GM23338 (cell line): ENCODE data around the gene DOCK4. TPM values are rescaled to one million over a fixed set of nuclear protein-coding genes. Genes with fewer than 3 reads are reported as not detected.

Source experiments
- ATAC-seq: fragments of 200-7000 bp; cut with Tn5 transposase; 3 replicates; pipeline ENCODE4 v1.9.1; 2020
- DNase-seq: peaks from one replicate; pipeline ENCODE4 v3.0.0-alpha.2; 2015; ENCODE audit warnings: low spot score
- H2AFZ ChIP-seq: fragments of 200-600 bp; sonication (generic); 2 replicates; pipeline ENCODE4 v1.8.0; 2016; ENCODE audit warnings: antibody characterized with exemption, mild to moderate bottlenecking, moderate library complexity
- H3F3A ChIP-seq: fragments of 200-600 bp; sonication (generic); replicated peaks from 2 replicates; pipeline ENCODE4 v1.8.0; 2017; ENCODE audit warnings: antibody characterized with exemption, mixed run types, low read depth
- H3K27ac ChIP-seq: fragments of 200-600 bp; sonication (generic); 2 replicates; pipeline ENCODE4 v1.6.1; 2016; ENCODE audit warnings: low read depth
- H3K27me3 ChIP-seq: fragments of 200-600 bp; sonication (generic); 2 replicates; pipeline ENCODE4 v1.8.0; 2016; ENCODE audit warnings: mild to moderate bottlenecking, mixed run types, moderate library complexity; ENCODE audit not compliant: insufficient read depth
- H3K36me3 ChIP-seq: fragments of 200-600 bp; sonication (generic); 2 replicates; pipeline ENCODE4 v1.8.0; 2016; ENCODE audit warnings: mild to moderate bottlenecking; ENCODE audit not compliant: insufficient read depth
- H3K4me1 ChIP-seq: fragments of 200-600 bp; sonication (generic); 2 replicates; pipeline ENCODE4 v1.8.0; 2016; ENCODE audit warnings: mild to moderate bottlenecking, moderate library complexity; ENCODE audit not compliant: insufficient read depth
- H3K4me2 ChIP-seq: fragments of 200-600 bp; sonication (generic); 2 replicates; pipeline ENCODE4 v1.7.1; 2017; ENCODE audit warnings: mixed run types
- H3K4me3 ChIP-seq: fragments of 200-600 bp; sonication (generic); 2 replicates; pipeline ENCODE4 v1.6.1; 2016; ENCODE audit warnings: mixed run types
- H3K79me2 ChIP-seq: fragments of 200-600 bp; sonication (generic); replicated peaks from 2 replicates; pipeline ENCODE4 v1.8.0; 2017; ENCODE audit warnings: mild to moderate bottlenecking; ENCODE audit not compliant: insufficient read depth
- H3K9me2 ChIP-seq: fragments of 200-600 bp; sonication (generic); 2 replicates; pipeline ENCODE4 v1.8.0; 2017; ENCODE audit not compliant: insufficient read depth
- H4K20me1 ChIP-seq: fragments of 200-600 bp; sonication (generic); replicated peaks from 2 replicates; pipeline ENCODE4 v1.8.0; 2017; ENCODE audit warnings: mild to moderate bottlenecking; ENCODE audit not compliant: insufficient read depth
- H3K27ac Mint-ChIP-seq: 2 replicates; pipeline ENCODE4 v1.8.0; 2020; ENCODE audit warnings: inconsistent platforms, mild to moderate bottlenecking, moderate library complexity, mixed read lengths
- H3K27me3 Mint-ChIP-seq: 3 replicates; pipeline ENCODE4 v1.8.0; 2022; ENCODE audit warnings: low read depth, mild to moderate bottlenecking, moderate library complexity, mixed read lengths, inconsistent platforms; ENCODE audit not compliant: insufficient read depth, poor library complexity
- H3K36me3 Mint-ChIP-seq: 3 replicates; pipeline ENCODE4 v1.8.0; 2021; ENCODE audit warnings: low read depth, mild to moderate bottlenecking, inconsistent platforms, moderate library complexity, mixed read lengths
- H3K4me1 Mint-ChIP-seq: 3 replicates; pipeline ENCODE4 v1.8.0; 2020; ENCODE audit warnings: mild to moderate bottlenecking, inconsistent platforms, mixed read lengths
- H3K4me3 Mint-ChIP-seq: 3 replicates; pipeline ENCODE4 v1.8.0; 2021; ENCODE audit warnings: moderate library complexity, mild to moderate bottlenecking, inconsistent platforms, mixed read lengths
- H3K9me3 Mint-ChIP-seq: 3 replicates; pipeline ENCODE4 v1.8.0; 2020; ENCODE audit warnings: moderate library complexity, mild to moderate bottlenecking, inconsistent platforms, mixed read lengths
- CREB1 ChIP-seq: fragments of 250-450 bp; sonication (Bioruptor Pico); IDR thresholded peaks from 2 replicates; pipeline ENCODE4 v1.5.0; 2020; ENCODE audit warnings: low read depth, mild to moderate bottlenecking, moderate library complexity
- CTCF ChIP-seq, 2 experiments: fragments of 200-600 bp in 1 of 2; sonication (generic) in 1 of 2; conservative IDR thresholded peaks; 2 replicates each; pipeline versions ENCODE4 v1.5.1 to v1.6.1; 2016 to 2017; ENCODE audit warnings: antibody characterized with exemption in 2 of 2, low read depth in 2 of 2, mild to moderate bottlenecking in 2 of 2, moderate library complexity in 1 of 2
- EZH2 ChIP-seq: fragments of 200-600 bp; sonication (generic); IDR thresholded peaks from one replicate; pipeline ENCODE4 v1.8.0; 2017; ENCODE audit warnings: antibody characterized with exemption, mild to moderate bottlenecking, low read depth; ENCODE audit not compliant: unreplicated experiment
- EZH2phosphoT487 ChIP-seq: fragments of 200-600 bp; sonication (generic); IDR thresholded peaks from one replicate; pipeline ENCODE4 v1.8.1; 2018; ENCODE audit warnings: antibody characterized with exemption; ENCODE audit not compliant: unreplicated experiment
- JUNB ChIP-seq: IDR thresholded peaks from one replicate; pipeline ENCODE4 v1.6.1; 2016; ENCODE audit warnings: antibody characterized with exemption; ENCODE audit not compliant: unreplicated experiment
- NANOG ChIP-seq: IDR thresholded peaks from 2 replicates; pipeline ENCODE4 v1.6.1; 2016; ENCODE audit warnings: antibody characterized with exemption, borderline replicate concordance
- POLR2AphosphoS5 ChIP-seq: IDR thresholded peaks from 2 replicates; pipeline ENCODE4 v1.6.1; 2016; ENCODE audit warnings: antibody characterized with exemption, low read depth
- STAT1 ChIP-seq: IDR thresholded peaks from one replicate; pipeline ENCODE4 v1.6.1; 2016; ENCODE audit warnings: antibody characterized with exemption; ENCODE audit not compliant: unreplicated experiment
- ZNF114 ChIP-seq: fragments of 250-450 bp; sonication (Bioruptor Pico); IDR thresholded peaks from 2 replicates; pipeline ENCODE4 v1.5.0; 2020; ENCODE audit warnings: mild to moderate bottlenecking, moderate library complexity
- polyA plus RNA-seq: library from polyadenylated mRNA; unstranded; fragments of >200 nt; fragmentation: Nextera tagmentation; extraction: Ambion mirVana; gene quantifications from 2 replicates; pipeline ENCODE4 v1.2.1, GENCODE V29; 2016
- total RNA-seq: library from RNA; depleted of rRNA; stranded (reverse); fragments of >200 nt; shearing (Covaris generic); gene quantifications from 2 replicates; pipeline ENCODE4 v1.2.3, GENCODE V29; 2014
- TF ChIP-seq, protein P1 (sequence below): fragments of 250-450 bp; sonication (Bioruptor Pico); IDR thresholded peaks from 2 replicates; pipeline ENCODE4 v1.5.0; 2020; ENCODE audit warnings: mild to moderate bottlenecking, moderate library complexity
- TF ChIP-seq, protein P2 (sequence below): IDR thresholded peaks from one replicate; pipeline ENCODE4 v1.6.1; 2018; ENCODE audit warnings: antibody characterized with exemption; ENCODE audit not compliant: unreplicated experiment
- TF ChIP-seq, protein P3 (sequence below): IDR thresholded peaks from 2 replicates; pipeline ENCODE4 v1.6.1; 2016; ENCODE audit warnings: antibody characterized with exemption

Gene DOCK4
- total and polyA plus RNA-seq, 2 experiments from 2014 or later: 6.3 to 33.8 TPM

GRCh38 chr7:111783854-111784253 is 422.3 kb downstream of the DOCK4 start:
- Histone ChIP-seq H4K20me1 (no peaks in the 10 kb centered on the region), H3K4me3 (no peak overlapping the region), H3K9me2 (no peaks in the 10 kb centered on the region), H3F3A (no peaks in the 10 kb centered on the region), H2AFZ (no peak overlapping the region), H3K79me2 (no peaks in the 10 kb centered on the region), H3K36me3 (no peaks in the 10 kb centered on the region), H3K4me2 (no peak overlapping the region), H3K27ac (no peak overlapping the region), H3K27me3 (no peaks in the 10 kb centered on the region), H3K4me1 (peaks cover 23% of the 10 kb centered on the region)
- TF ChIP-seq, protein P1, sequence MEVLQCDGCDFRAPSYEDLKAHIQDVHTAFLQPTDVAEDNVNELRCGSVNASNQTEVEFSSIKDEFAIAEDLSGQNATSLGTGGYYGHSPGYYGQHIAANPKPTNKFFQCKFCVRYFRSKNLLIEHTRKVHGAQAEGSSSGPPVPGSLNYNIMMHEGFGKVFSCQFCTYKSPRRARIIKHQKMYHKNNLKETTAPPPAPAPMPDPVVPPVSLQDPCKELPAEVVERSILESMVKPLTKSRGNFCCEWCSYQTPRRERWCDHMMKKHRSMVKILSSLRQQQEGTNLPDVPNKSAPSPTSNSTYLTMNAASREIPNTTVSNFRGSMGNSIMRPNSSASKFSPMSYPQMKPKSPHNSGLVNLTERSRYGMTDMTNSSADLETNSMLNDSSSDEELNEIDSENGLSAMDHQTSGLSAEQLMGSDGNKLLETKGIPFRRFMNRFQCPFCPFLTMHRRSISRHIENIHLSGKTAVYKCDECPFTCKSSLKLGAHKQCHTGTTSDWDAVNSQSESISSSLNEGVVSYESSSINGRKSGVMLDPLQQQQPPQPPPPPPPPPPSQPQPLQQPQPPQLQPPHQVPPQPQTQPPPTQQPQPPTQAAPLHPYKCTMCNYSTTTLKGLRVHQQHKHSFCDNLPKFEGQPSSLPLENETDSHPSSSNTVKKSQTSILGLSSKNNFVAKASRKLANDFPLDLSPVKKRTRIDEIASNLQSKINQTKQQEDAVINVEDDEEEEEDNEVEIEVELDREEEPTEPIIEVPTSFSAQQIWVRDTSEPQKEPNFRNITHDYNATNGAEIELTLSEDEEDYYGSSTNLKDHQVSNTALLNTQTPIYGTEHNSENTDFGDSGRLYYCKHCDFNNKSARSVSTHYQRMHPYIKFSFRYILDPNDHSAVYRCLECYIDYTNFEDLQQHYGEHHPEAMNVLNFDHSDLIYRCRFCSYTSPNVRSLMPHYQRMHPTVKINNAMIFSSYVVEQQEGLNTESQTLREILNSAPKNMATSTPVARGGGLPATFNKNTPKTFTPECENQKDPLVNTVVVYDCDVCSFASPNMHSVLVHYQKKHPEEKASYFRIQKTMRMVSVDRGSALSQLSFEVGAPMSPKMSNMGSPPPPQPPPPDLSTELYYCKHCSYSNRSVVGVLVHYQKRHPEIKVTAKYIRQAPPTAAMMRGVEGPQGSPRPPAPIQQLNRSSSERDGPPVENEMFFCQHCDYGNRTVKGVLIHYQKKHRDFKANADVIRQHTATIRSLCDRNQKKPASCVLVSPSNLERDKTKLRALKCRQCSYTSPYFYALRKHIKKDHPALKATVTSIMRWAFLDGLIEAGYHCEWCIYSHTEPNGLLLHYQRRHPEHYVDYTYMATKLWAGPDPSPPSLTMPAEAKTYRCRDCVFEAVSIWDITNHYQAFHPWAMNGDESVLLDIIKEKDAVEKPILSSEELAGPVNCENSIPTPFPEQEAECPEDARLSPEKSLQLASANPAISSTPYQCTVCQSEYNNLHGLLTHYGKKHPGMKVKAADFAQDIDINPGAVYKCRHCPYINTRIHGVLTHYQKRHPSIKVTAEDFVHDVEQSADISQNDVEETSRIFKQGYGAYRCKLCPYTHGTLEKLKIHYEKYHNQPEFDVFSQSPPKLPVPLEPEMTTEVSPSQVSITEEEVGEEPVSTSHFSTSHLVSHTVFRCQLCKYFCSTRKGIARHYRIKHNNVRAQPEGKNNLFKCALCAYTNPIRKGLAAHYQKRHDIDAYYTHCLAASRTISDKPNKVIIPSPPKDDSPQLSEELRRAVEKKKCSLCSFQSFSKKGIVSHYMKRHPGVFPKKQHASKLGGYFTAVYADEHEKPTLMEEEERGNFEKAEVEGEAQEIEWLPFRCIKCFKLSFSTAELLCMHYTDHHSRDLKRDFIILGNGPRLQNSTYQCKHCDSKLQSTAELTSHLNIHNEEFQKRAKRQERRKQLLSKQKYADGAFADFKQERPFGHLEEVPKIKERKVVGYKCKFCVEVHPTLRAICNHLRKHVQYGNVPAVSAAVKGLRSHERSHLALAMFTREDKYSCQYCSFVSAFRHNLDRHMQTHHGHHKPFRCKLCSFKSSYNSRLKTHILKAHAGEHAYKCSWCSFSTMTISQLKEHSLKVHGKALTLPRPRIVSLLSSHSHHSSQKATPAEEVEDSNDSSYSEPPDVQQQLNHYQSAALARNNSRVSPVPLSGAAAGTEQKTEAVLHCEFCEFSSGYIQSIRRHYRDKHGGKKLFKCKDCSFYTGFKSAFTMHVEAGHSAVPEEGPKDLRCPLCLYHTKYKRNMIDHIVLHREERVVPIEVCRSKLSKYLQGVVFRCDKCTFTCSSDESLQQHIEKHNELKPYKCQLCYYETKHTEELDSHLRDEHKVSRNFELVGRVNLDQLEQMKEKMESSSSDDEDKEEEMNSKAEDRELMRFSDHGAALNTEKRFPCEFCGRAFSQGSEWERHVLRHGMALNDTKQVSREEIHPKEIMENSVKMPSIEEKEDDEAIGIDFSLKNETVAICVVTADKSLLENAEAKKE (CRISPR knock-in tag): no peak
- TF ChIP-seq EZH2phosphoT487 (no peak), CREB1 (CRISPR knock-in tag) (no peak), POLR2AphosphoS5 (no peak), CTCF (conservative IDR thresholded peaks at IDR 0.05; ENCODE audit: low read depth in 2 of 2) (no peak), STAT1 (no peak), JUNB (no peak), ZNF114 (CRISPR knock-in tag) (no peak), NANOG (no peak), EZH2 (no peak)
- TF ChIP-seq, protein P2, sequence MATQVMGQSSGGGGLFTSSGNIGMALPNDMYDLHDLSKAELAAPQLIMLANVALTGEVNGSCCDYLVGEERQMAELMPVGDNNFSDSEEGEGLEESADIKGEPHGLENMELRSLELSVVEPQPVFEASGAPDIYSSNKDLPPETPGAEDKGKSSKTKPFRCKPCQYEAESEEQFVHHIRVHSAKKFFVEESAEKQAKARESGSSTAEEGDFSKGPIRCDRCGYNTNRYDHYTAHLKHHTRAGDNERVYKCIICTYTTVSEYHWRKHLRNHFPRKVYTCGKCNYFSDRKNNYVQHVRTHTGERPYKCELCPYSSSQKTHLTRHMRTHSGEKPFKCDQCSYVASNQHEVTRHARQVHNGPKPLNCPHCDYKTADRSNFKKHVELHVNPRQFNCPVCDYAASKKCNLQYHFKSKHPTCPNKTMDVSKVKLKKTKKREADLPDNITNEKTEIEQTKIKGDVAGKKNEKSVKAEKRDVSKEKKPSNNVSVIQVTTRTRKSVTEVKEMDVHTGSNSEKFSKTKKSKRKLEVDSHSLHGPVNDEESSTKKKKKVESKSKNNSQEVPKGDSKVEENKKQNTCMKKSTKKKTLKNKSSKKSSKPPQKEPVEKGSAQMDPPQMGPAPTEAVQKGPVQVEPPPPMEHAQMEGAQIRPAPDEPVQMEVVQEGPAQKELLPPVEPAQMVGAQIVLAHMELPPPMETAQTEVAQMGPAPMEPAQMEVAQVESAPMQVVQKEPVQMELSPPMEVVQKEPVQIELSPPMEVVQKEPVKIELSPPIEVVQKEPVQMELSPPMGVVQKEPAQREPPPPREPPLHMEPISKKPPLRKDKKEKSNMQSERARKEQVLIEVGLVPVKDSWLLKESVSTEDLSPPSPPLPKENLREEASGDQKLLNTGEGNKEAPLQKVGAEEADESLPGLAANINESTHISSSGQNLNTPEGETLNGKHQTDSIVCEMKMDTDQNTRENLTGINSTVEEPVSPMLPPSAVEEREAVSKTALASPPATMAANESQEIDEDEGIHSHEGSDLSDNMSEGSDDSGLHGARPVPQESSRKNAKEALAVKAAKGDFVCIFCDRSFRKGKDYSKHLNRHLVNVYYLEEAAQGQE: no peak
- TF ChIP-seq, protein P3, sequence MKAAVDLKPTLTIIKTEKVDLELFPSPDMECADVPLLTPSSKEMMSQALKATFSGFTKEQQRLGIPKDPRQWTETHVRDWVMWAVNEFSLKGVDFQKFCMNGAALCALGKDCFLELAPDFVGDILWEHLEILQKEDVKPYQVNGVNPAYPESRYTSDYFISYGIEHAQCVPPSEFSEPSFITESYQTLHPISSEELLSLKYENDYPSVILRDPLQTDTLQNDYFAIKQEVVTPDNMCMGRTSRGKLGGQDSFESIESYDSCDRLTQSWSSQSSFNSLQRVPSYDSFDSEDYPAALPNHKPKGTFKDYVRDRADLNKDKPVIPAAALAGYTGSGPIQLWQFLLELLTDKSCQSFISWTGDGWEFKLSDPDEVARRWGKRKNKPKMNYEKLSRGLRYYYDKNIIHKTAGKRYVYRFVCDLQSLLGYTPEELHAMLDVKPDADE: no peak
- no peaks in the 10 kb centered on the region for H3K9me3 Mint-ChIP-seq
- H3K27ac Mint-ChIP-seq: no peak overlapping the region
- no peak for ATAC-seq
- H3K36me3 Mint-ChIP-seq: peaks cover 17% of the 10 kb centered on the region; the same call in 2 of the 3 replicates
- H3K4me1 Mint-ChIP-seq: peaks cover 38% of the 10 kb centered on the region
- H3K27me3 Mint-ChIP-seq: peaks cover 1% of the 10 kb centered on the region
- DNase-seq: peak; percentile 21
- H3K4me3 Mint-ChIP-seq: no peak overlapping the region
